ENCODE measurements around the gene ITFG1.
"Not testable (repeated sequence)": the region's sequence is repeated elsewhere in the genome, so short reads cannot be mapped to it uniquely, and the experiment has no call there.

Gene ITFG1

DNA sequence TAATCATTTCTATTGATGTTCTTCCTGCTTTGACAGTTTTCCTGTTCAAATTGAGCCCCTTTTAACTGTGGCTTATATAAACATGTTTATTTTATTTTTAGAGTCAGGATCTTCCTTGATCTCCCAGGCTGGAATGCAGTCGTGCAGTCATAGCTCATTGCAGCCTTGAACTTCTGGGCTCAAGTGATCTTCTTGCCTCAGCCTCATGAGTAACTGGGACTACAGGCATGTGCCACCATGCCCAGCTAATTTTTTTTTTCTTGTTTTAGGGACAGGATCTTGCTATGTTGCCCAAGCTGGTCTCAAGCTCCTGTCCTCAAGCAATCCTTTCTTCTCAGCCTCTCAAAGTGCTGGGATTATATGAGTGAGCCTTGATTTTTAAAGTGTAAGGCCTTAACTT, 14.9 kb upstream of the ITFG1 start:
- in situ Hi-C loops (cut with MboI; ENCODE audit: low sequenced_read_pairs, unreplicated experiment): no loop called here
- DNase-seq (ENCODE audit: low spot score): no peak
- no peak for TF ChIP-seq CTCF (IDR thresholded peaks at IDR 0.05; ENCODE audit: borderline replicate concordance, control extremely low read depth, extremely low read depth, insufficient read depth, missing control alignments)

DNA sequence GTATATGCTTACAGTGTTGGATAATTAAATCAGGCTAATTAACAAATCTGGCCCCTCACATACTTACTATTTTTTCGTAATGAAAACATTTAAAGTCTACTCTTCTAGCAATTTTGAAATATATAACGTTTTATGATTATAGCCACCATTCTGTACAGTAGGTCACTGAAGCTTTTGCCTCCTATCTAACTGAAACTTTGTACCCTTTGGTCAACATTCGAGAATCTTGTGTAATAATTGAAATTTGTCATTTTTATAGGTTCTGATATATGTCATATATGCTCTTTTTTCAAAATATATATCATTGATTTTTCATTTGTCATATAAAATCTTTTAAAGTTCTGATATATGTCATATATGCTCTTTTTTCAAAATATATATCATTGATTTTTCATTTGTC, 12.9 kb upstream of the ITFG1 start:
- no peak for TF ChIP-seq CTCF (IDR thresholded peaks at IDR 0.05; ENCODE audit: borderline replicate concordance, control extremely low read depth, extremely low read depth, insufficient read depth, missing control alignments)
- DNase-seq (ENCODE audit: low spot score): no peak
- in situ Hi-C loops (cut with MboI; ENCODE audit: low sequenced_read_pairs, unreplicated experiment): no loop called here

GRCh38 chr16:47473004-47473403, 12.1 kb upstream of the ITFG1 start:
- in situ Hi-C loops (cut with MboI; ENCODE audit: low sequenced_read_pairs, unreplicated experiment); DNase-seq (ENCODE audit: low spot score): not testable (repeated sequence)

DNA sequence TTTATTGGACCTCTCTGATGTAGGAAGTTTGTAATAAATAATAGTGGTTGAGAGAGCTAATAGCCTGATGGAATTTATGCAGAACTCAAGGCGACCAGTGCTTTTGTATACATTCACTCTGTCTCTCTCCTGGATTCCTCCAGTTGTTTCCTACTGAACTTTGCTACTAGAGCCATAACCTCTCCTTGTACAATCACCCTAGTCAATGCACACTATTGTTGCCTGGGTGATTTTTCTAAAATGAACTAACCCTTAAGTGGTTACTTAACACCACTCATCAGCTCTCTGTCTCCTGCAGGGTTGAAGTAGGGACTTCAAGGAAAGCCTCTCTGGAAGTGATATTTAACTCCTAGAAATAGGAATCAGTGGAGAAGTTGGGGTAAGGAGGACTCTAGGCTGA, 9.9 kb upstream of the ITFG1 start:
- TF ChIP-seq CTCF (IDR thresholded peaks at IDR 0.05; ENCODE audit: borderline replicate concordance, control extremely low read depth, extremely low read depth, insufficient read depth, missing control alignments): no peak
- in situ Hi-C loops (cut with MboI; ENCODE audit: low sequenced_read_pairs, unreplicated experiment): no loop called here

GRCh38 chr16:47470211-47470610, 9.3 kb upstream of the ITFG1 start:
- in situ Hi-C loops (cut with MboI; ENCODE audit: low sequenced_read_pairs, unreplicated experiment): no loop called here
- DNase-seq (ENCODE audit: low spot score): no peak
- TF ChIP-seq CTCF (IDR thresholded peaks at IDR 0.05; ENCODE audit: borderline replicate concordance, control extremely low read depth, extremely low read depth, insufficient read depth, missing control alignments): no peak

More for the DNA sequence above, 9.9 kb upstream of the ITFG1 start:
- DNase-seq (ENCODE audit: low spot score): no peak

GRCh38 chr16:47469227-47469626, 8.4 kb upstream of the ITFG1 start:
- in situ Hi-C loops (cut with MboI; ENCODE audit: low sequenced_read_pairs, unreplicated experiment): no loop called here
- TF ChIP-seq CTCF (IDR thresholded peaks at IDR 0.05; ENCODE audit: borderline replicate concordance, control extremely low read depth, extremely low read depth, insufficient read depth, missing control alignments): no peak
- DNase-seq (ENCODE audit: low spot score): no peak

DNA sequence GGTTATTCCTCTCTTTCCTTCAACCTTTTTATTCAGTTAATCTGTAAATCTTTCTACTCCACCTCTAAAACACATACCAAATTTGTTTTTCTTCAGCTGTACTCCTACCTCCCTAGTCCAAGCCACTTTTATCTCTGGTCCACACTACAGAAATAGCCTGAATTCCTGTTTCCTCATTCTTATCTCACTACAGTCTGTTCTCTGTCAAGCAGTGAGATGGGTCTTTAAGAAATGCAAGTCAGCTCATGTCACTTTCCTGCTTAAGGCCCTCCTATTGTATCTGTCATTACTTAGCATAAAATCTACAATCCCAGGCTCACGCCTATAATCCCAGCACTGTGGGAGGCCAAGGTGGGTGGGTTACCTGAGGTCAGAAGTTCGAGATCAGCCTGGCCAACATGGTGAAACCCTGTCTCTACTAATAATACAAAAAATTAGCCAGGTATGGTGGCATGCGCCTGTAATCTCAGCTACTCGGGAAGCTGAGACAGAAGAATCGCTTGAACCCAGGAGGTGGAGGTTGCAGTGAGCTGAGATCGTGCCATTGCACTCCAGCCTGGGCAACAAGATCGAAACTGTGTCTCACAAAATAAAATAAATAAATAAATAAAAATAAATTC, 7.3 kb upstream of the ITFG1 start:
- DNase-seq (ENCODE audit: low spot score); in situ Hi-C loops (cut with MboI; ENCODE audit: low sequenced_read_pairs, unreplicated experiment): not testable (repeated sequence)

DNA sequence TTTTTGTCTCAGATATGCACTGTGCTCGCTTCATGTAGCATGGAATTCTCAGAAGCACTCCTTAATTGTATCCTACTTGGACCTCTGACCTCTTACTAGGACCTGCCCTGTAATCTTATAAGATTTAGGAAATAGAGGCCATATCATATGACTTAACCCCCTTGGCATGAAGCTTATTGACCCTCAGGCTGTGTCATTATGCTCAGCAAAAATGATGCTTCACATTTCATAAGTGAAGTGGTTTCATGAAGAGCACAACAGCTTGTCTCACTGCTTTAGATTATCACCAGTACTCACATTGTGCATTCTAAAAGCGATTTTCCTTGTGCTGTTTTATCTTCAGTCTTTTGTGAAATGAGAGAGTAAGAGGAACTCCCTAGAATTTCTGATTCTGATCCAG, 6.6 kb upstream of the ITFG1 start:
- in situ Hi-C loops (cut with MboI; ENCODE audit: low sequenced_read_pairs, unreplicated experiment): no loop called here
- DNase-seq (ENCODE audit: low spot score): no peak
- TF ChIP-seq CTCF (IDR thresholded peaks at IDR 0.05; ENCODE audit: borderline replicate concordance, control extremely low read depth, extremely low read depth, insufficient read depth, missing control alignments): no peak

Data from GM13976 (cell line).